A549 (cell line): ENCODE data around the gene TWF1. TPM values are rescaled to one million over a fixed set of nuclear protein-coding genes. Genes with fewer than 3 reads are reported as not detected.

Source experiments
- ATAC-seq, 2 experiments: fragments of 200-7000 bp in 1 of 2; fragments of >200 bp in 1 of 2; cut with Nextera tagmentation in 1 of 2; cut with Tn5 transposase in 1 of 2; 3 replicates each; pipeline versions ENCODE4 v1.8.0 to v1.9.1; 2018 to 2020; ENCODE audit warnings: mild to moderate bottlenecking in 1 of 2, moderate library complexity in 1 of 2
- CTCF ChIA-PET: fragments of 300-600 bp; sonication (Branson Sonifier 250); formaldehyde crosslinking; extraction: SDS; loops from one replicate; lab custom pipeline; 2021; ENCODE audit warnings: antibody characterized with exemption, inconsistent platforms; lab: Yijun Ruan, JAX
- POLR2A ChIA-PET: fragments of 350-600 bp; formaldehyde crosslinking; extraction: SDS; loops from one replicate; lab custom pipeline; 2021; ENCODE audit warnings: antibody characterized with exemption, inconsistent platforms; lab: Yijun Ruan, JAX
- DNase-seq, 2 experiments: peaks; one replicate each; pipeline versions ENCODE4 v3.0.0 to v3.0.0-alpha.2; 2011 to 2016; ENCODE audit warnings: low read depth in 1 of 2, low spot score in 1 of 2
- FAIRE-seq: peaks from 2 replicates; lab custom pipeline; 2011; peaks lifted over from hg19 to GRCh38; lab: Jason Lieb, UNC
- H3K27ac ChIP-seq, 2 experiments: fragments of >200 bp; sonication (Bioruptor Twin); formaldehyde crosslinking; 3 replicates each; pipeline ENCODE4 v1.5.1; 2016 to 2017
- H3K4me1 ChIP-seq: fragments of >200 bp; sonication (Bioruptor Twin); formaldehyde crosslinking; 3 replicates; pipeline ENCODE4 v1.6.1; 2016
- H3K4me2 ChIP-seq: fragments of >200 bp; sonication (Bioruptor Twin); formaldehyde crosslinking; 3 replicates; pipeline ENCODE4 v1.6.1; 2016
- H3K4me3 ChIP-seq: fragments of >200 bp; sonication (Bioruptor Twin); formaldehyde crosslinking; 3 replicates; pipeline ENCODE4 v1.5.1; 2016
- H3K9me3 ChIP-seq: fragments of >200 bp; sonication (Bioruptor Twin); formaldehyde crosslinking; 3 replicates; pipeline ENCODE4 v1.6.1; 2016
- CHD4 ChIP-seq: fragments of 200-600 bp; sonication (generic); IDR thresholded peaks from 2 replicates; pipeline ENCODE4 v1.6.1; 2016; ENCODE audit warnings: antibody characterized with exemption, mild to moderate bottlenecking, borderline replicate concordance
- E2F6 ChIP-seq: IDR thresholded peaks from 2 replicates; pipeline ENCODE4 v1.6.1; 2012; ENCODE audit warnings: low read depth, borderline replicate concordance
- EP300 ChIP-seq, 2 experiments: fragments of >200 bp; sonication (Bioruptor Twin); formaldehyde crosslinking; IDR thresholded peaks; 2 replicates in 1 of 2; 3 replicates in 1 of 2; pipeline ENCODE4 v1.6.1; 2016 to 2017
- ESRRA ChIP-seq: fragments of 150-350 bp; IDR thresholded peaks from 2 replicates; pipeline ENCODE4 v1.6.1; 2014; ENCODE audit warnings: mild to moderate bottlenecking, low read length, borderline replicate concordance
- FOSB ChIP-seq: fragments of 250-450 bp; sonication (Bioruptor Pico); IDR thresholded peaks from 2 replicates; pipeline ENCODE4 v1.5.0; 2020; ENCODE audit warnings: mild to moderate bottlenecking, moderate library complexity
- FOXS1 ChIP-seq: fragments of 250-450 bp; sonication (Bioruptor Pico); IDR thresholded peaks from 2 replicates; pipeline ENCODE4 v1.5.0; 2020; ENCODE audit warnings: mild to moderate bottlenecking, moderate library complexity
- HDAC2 ChIP-seq: fragments of 200-600 bp; sonication (generic); IDR thresholded peaks from 2 replicates; pipeline ENCODE4 v1.6.1; 2016
- HEYL ChIP-seq: fragments of 250-450 bp; sonication (Bioruptor Pico); IDR thresholded peaks from 2 replicates; pipeline ENCODE4 v1.8.0; 2021; ENCODE audit warnings: mild to moderate bottlenecking, moderate library complexity
- HOXA7 ChIP-seq: fragments of 250-450 bp; sonication (Bioruptor Pico); IDR thresholded peaks from 2 replicates; pipeline ENCODE4 v1.5.0; 2020; ENCODE audit warnings: mild to moderate bottlenecking, moderate library complexity
- MAFK ChIP-seq: fragments of 450-650 bp; IDR thresholded peaks from 2 replicates; pipeline ENCODE4 v1.6.1; 2014; ENCODE audit not compliant: partially characterized antibody
- NFE2L2 ChIP-seq: fragments of 150-350 bp; conservative IDR thresholded peaks from 2 replicates; pipeline ENCODE4 v1.6.1; 2014; ENCODE audit warnings: low read length
- NR3C1 ChIP-seq: fragments of >200 bp; sonication (Bioruptor Twin); formaldehyde crosslinking; IDR thresholded peaks from 3 replicates; pipeline ENCODE4 v1.6.1; 2017
- TFCP2L1 ChIP-seq: fragments of 250-450 bp; sonication (Bioruptor Pico); IDR thresholded peaks from 2 replicates; pipeline ENCODE4 v1.5.0; 2021; ENCODE audit warnings: mild to moderate bottlenecking
- WGBS: methylation state at CpG from one replicate; pipeline ENCODE4 v1.1.6; 2017; ENCODE audit errors: missing lambda C conversion rate; 5-methylcytosine and 5-hydroxymethylcytosine counted together
- polyA plus RNA-seq, 4 experiments: library from polyadenylated mRNA; depleted of rRNA in 3 of 4; stranded (reverse); fragments of >200 nt; fragmentation: RNase III in 1 of 4; extraction: RNeasy Plus Mini Kit Qiagen cat#74134 plus additional on column Dnase treatment in 1 of 4; gene quantifications; 2 replicates in 3 of 4; 3 replicates in 1 of 4; pipeline ENCODE4 v1.2.3, GENCODE V29; 2011 to 2017
- TF ChIP-seq, protein P1 (sequence below): fragments of >200 bp; sonication (Bioruptor Twin); formaldehyde crosslinking; IDR thresholded peaks from 3 replicates; pipeline ENCODE4 v1.5.1; 2016
- TF ChIP-seq, protein P2 (sequence below): fragments of 150-350 bp; IDR thresholded peaks from 2 replicates; pipeline ENCODE4 v1.6.1; 2014; ENCODE audit warnings: low read depth, mild to moderate bottlenecking, low read length
- TF ChIP-seq, protein P3 (sequence below): IDR thresholded peaks from 2 replicates; pipeline ENCODE4 v1.6.1; 2012

Gene TWF1
- polyA plus RNA-seq, 2 of the 4 experiments (the other 2 are of a cell fraction) = 83.1 to 173 TPM

DNA sequence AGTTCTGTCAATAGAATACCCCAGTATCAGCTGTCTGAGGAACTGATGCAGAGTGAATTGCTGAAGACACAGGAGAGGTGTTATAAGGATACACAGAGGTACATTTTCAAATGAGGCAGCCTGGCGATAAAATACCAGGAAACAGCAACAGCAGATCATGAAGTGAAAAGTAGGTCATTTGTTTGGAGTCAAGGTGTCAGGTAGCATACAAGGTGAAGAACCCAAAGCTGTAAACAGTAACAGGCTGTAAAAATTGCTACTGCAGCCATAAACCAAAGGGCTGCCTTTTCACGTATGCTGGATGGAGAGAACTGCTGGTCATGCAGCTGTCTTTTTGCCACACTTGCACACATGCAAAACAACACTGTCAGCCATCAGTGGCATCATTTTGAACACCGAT lies 9.3 kb upstream of the TWF1 start:
- no peaks in the 10 kb centered on the region for H3K4me1 ChIP-seq
- no peaks in the 10 kb centered on the region for H3K9me3 ChIP-seq
- no peak overlapping the region for H3K4me2 ChIP-seq
- ATAC-seq (no peak), FAIRE-seq (no peak), DNase-seq (no peak)
- 66% methylated on average over 3 of the region's 3 CpGs for WGBS
- CTCF ChIA-PET = interaction anchor here (1.1 kb wide), 2 partner anchors 9 to 68 kb away, joined by 3 to 5 read pairs; no protein-coding TSS in a partner anchor
- no peak overlapping the region for H3K4me3 ChIP-seq
- no peak overlapping the region for H3K27ac ChIP-seq
- TF ChIP-seq, protein P1, sequence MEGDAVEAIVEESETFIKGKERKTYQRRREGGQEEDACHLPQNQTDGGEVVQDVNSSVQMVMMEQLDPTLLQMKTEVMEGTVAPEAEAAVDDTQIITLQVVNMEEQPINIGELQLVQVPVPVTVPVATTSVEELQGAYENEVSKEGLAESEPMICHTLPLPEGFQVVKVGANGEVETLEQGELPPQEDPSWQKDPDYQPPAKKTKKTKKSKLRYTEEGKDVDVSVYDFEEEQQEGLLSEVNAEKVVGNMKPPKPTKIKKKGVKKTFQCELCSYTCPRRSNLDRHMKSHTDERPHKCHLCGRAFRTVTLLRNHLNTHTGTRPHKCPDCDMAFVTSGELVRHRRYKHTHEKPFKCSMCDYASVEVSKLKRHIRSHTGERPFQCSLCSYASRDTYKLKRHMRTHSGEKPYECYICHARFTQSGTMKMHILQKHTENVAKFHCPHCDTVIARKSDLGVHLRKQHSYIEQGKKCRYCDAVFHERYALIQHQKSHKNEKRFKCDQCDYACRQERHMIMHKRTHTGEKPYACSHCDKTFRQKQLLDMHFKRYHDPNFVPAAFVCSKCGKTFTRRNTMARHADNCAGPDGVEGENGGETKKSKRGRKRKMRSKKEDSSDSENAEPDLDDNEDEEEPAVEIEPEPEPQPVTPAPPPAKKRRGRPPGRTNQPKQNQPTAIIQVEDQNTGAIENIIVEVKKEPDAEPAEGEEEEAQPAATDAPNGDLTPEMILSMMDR = no peak
- TF ChIP-seq, all 56 proteins: peak for 0
- POLR2A ChIA-PET = interaction anchor here (1.4 kb wide), 1 partner anchor 10 kb away, joined by 4 read pairs; the partner anchor contains the start of gene TWF1

DNA sequence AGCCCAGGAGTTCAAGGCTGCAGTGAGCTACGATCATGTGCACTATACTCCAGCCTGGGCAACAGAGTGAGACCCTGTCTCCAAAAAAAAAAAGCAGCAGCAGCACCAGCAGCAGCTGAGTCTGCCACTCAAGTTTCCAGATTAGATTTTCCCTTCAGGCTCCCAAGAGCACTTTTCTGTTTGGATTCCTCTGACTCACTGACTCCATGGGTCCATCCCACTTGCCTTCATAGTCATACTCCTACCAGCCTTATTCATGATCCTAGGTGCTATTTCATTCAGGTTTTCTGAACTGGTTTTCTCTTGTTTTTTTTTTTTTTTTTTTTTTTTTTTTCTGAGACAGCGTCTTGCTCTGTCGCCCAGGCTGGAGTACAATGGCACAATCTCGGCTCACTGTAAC lies 6.8 kb upstream of the TWF1 start:
- DNase-seq (no peak), FAIRE-seq (no peak)
- CTCF ChIA-PET = no interaction called here

GRCh38 chr12:43812057-43812456 lies 5.9 kb upstream of the TWF1 start:
- no peak for ATAC-seq
- no peak overlapping the region for H3K27ac ChIP-seq
- H3K9me3 ChIP-seq = no peaks in the 10 kb centered on the region
- FAIRE-seq = no peak
- CTCF ChIA-PET = interaction anchor here (0.7 kb wide), 1 partner anchor 17 kb away, joined by 3 read pairs; no protein-coding TSS in a partner anchor
- no peak overlapping the region for H3K4me3 ChIP-seq
- POLR2A ChIA-PET = no interaction called here
- 68% methylated on average over 2 of the region's 2 CpGs for WGBS
- TF ChIP-seq, protein P2, sequence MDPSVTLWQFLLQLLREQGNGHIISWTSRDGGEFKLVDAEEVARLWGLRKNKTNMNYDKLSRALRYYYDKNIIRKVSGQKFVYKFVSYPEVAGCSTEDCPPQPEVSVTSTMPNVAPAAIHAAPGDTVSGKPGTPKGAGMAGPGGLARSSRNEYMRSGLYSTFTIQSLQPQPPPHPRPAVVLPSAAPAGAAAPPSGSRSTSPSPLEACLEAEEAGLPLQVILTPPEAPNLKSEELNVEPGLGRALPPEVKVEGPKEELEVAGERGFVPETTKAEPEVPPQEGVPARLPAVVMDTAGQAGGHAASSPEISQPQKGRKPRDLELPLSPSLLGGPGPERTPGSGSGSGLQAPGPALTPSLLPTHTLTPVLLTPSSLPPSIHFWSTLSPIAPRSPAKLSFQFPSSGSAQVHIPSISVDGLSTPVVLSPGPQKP = no peak
- TF ChIP-seq NFE2L2 = no peak
- no peak for TF ChIP-seq EP300 (IDR thresholded peaks at IDR 0.05)
- no peak for TF ChIP-seq FOSB (CRISPR knock-in tag)
- TF ChIP-seq HDAC2 = no peak
- no peak for TF ChIP-seq ESRRA
- no peak for TF ChIP-seq TFCP2L1 (CRISPR knock-in tag)
- no peak for TF ChIP-seq NR3C1
- TF ChIP-seq MAFK = no peak
- no peak for TF ChIP-seq CHD4
- no peak for TF ChIP-seq E2F6
- TF ChIP-seq FOXS1 (CRISPR knock-in tag) = no peak
- H3K4me1 ChIP-seq = peaks cover under 1% of the 10 kb centered on the region; the same call in 2 of the 3 replicates
- no peak for DNase-seq
- no peak overlapping the region for H3K4me2 ChIP-seq

More for the DNA sequence above, 6.8 kb upstream of the TWF1 start:
- ATAC-seq = no peak
- Histone ChIP-seq H3K27ac (no peak overlapping the region), H3K4me2 (no peak overlapping the region), H3K9me3 (no peaks in the 10 kb centered on the region), H3K4me1 (no peaks in the 10 kb centered on the region), H3K4me3 (no peak overlapping the region)
- 95% methylated on average over 4 of the region's 4 CpGs for WGBS
- TF ChIP-seq E2F6 (no peak), HDAC2 (no peak), HOXA7 (CRISPR knock-in tag) (no peak), HEYL (CRISPR knock-in tag) (no peak)
- TF ChIP-seq, protein P3, sequence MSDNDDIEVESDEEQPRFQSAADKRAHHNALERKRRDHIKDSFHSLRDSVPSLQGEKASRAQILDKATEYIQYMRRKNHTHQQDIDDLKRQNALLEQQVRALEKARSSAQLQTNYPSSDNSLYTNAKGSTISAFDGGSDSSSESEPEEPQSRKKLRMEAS = no peak
- POLR2A ChIA-PET = interaction anchor here (0.6 kb wide), 1 partner anchor 64 kb away, joined by 4 read pairs; no protein-coding TSS in a partner anchor
